Cerebellar nuclear complex (tissue), 1 donor: ENCODE measurements around the gene PRR15.

Experiments used
- DNase-seq, 2 experiments: peaks; one replicate each; lab custom pipeline; 2025; lab: John Stamatoyannopoulos, UW

PRR15 gene

DNA sequence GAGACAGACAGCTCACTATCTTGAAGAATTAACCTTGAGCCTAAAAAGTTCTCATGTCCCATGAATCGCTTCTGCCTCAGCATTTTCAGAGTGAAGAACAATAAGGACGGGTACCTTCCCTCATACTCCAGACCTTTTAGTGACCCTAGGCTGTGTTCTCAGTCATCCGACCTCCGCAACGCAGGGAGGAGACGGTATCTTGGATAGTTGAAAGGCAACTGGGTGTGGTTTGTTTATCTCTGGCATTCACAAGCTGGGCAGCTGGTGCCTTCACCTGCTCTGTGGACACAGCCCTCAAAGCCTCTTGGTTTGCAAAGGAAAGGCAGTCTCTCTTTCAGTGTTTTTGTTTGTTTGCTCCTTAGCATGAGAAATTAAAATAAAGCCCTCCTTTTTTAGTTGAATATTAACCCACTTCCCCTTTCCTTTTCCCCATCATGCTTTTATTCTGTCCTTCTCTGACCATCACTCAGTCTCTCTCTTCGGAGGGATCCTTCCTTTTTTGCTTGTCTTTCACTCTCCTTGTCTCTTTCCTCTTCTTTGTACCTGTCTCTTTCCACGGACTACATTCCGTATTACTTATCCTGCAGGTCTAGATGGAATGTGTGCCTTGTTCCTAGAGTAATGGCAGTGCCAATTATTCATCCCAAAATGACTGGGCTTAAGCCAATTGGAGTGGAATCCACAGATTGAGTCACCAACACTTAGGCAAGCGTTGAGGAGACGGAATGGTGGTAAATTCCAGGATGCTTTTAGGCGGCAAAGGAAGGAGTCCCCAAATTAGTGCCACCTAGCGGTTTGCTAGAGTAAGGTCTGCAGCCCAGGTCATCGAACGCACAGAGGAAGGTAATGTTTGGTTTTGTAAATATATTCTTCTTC, 45.8 kb downstream of the PRR15 start:
- DNase-seq, result peak in 1 of 2 experiments; percentile 32

DNA sequence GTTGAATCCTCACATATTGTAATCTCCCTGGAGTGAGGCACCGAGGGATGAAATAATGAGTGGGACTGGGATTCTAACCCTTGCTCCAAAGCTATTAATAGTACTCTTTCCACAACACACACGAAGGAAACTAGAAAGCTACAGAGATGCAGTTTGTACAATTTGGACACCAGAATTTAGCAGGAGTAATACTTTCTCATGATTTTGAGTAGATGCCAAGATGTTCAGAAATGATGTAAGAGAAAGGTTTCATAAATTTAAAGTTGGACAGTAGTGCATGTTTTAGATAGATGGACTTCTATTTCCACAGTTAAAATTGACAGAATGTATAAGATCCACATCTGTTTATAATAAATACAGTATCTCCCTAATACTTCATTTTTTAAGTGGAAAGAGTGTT, 46.5 kb downstream of the PRR15 start:
- DNase-seq, result no peak

DNA sequence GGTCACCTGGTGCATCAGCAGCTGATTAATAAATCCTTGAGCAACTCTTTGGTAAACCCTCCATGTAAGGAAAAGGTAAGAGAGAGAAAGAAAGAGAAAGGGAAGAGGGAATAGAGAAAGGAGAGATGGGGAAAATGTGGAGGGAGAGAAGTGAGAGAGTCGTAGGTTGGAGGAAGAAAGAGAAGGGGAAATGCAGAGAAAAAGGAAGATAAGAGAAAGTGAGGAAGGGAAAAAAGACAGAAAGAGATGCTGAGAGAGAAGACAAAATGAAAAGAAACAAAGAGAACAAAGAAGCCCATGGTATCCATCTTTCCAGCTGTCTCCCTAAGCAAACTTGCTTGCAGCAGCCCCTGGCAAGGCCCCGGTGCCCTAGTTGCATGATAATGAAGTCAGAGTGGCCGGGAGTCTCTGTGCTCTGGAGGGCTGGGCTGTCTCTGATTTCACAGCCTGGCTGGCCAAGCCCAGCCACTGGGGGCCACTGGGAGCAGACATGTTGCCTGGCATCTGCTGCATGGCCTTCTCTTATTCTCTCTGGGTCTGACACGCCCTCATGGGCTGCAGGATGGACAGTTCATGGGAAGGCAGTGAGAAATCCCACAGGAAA, 48.4 kb downstream of the PRR15 start:
- no peak for DNase-seq

DNA sequence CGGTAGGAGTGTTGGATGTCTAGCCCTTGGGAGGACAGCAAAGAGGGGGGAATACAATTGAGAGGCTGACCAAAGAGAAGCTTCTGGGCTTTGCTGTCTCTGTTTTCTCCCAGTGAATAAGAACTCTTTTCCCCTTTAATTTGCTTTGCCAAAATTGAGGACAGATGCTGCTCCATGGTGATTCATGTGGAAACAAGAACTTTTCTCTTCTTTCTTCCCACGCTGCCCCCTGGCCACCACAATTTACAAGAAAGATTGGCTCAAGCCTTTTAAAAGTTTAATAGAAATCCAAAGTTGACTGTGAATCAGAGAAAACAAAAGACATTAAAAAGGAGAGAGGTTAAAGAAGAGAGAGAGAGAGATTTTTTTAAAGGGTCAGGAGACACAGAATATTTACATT, 49.0 kb downstream of the PRR15 start:
- no peak for DNase-seq

DNA sequence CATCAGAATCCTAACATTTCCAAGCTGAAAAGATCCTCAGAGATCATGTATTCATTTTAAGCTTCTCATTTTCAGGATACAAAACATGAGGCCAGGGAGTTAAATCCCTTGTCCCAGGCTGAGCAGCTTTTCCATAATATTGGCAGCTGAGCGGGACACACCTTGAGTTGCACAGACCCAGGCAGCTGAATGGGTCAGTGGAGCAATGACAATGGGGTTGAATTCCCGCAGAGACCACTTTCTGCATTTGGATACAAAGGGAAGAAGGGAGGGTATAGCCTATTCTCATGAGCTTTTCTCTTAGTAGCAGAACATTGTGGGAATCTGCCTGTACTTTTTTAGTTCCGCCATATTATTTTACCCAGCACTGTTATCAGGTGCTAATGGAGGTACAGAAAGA, 49.5 kb downstream of the PRR15 start:
- no peak for DNase-seq

DNA sequence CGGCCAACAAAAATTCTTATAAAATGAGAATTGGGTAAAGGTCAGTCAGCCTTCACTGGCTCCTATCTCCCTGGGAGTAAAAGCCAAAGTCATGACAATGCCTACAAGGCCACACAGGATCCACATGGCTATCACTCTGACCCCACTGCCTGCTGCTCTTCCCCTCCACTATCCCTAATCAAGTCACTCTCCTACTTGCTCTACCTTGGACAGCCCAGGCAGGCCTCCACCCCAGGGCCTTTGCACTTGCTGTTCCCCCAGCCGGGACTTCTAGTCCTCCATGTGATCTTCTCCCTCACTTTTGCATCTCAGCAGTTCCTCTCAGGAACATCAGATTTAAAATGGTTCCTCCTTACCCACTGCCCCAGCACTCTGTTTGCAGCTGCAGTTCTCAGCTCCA, 50.6 kb downstream of the PRR15 start:
- no peak for DNase-seq
